Measurements from ENCODE around the gene NHLRC4. TPM values are rescaled to one million over a fixed set of nuclear protein-coding genes. Genes with fewer than 3 reads are reported as not detected.
A peak's percentile ranks its signal among the peaks of the same experiment; 100 is the strongest.

NHLRC4 gene
- total and polyA plus RNA-seq, 9 of the 15 experiments (the other 6 are each of a cell fraction or from before 2014, with no cell fraction given) = 0.24 to 3.7 (median 1.3) TPM; not detected in 2

- no peak overlapping the region for H3K4me2 ChIP-seq (ENCODE audit: insufficient read depth, low read length)
- no peaks in the 10 kb centered on the region for H3K27me3 ChIP-seq (ENCODE audit: control insufficient read depth in 2 of 2, insufficient read depth in 2 of 2, low read length in 2 of 2)
- CTCF ChIA-PET (ENCODE audit: low intra/inter-chr PET ratio) = no interaction called here
- H3K9me3 ChIP-seq (replicated peaks; ENCODE audit: control insufficient read depth, insufficient read depth, low read depth, low read length) = no peaks in the 10 kb centered on the region
- peak overlapping the region in 1 of 2 experiments; percentile 79; a peak in 2 of 4 replicates for H3K9ac ChIP-seq (ENCODE audit: insufficient read depth in 1 of 2, low read depth in 2 of 2, low read length in 2 of 2)
- H2AFZ ChIP-seq (ENCODE audit: low read depth, low read length) = no peak overlapping the region
- DNase-seq (ENCODE audit: extremely low read depth in 1 of 4, low spot score in 3 of 4) (peak in 1 of 4 experiments; percentile 35), FAIRE-seq (no peak), ATAC-seq (peak; percentile 32; the same call in 2 of the 3 replicates)
- intact Hi-C loops (cut with micrococcal nuclease) (loop anchor here (5.0 kb wide), 1 partner anchor 90 kb away; the partner anchor contains the start of gene RHOT2), in situ Hi-C loops (cut with MboI) (loop anchor here (5.0 kb wide), 1 partner anchor 90 kb away; the partner anchor contains the start of gene RHOT2)
- BruUV-seq (replicated peaks) = no TSS peak
- no peak overlapping the region for H3K27ac ChIP-seq (ENCODE audit: extremely low read depth, low read depth, low read length)
- peaks cover 0 to 87% of the 10 kb centered on the region in 2 experiments; a peak in 4 of 5 replicates for H3K4me1 ChIP-seq (replicated peaks in 1 of 2; ENCODE audit: control insufficient read depth in 2 of 2, insufficient read depth in 2 of 2, low read length in 2 of 2)
- POLR2A ChIA-PET = interaction anchor here (0.6 to 1.7 kb wide), 6 partner anchors 9 to 210 kb away, joined by 3 to 8 read pairs (median 4); no protein-coding TSS in a partner anchor
- peaks cover 9% of the 10 kb centered on the region for H4K20me1 ChIP-seq (replicated peaks; ENCODE audit: control insufficient read depth, insufficient read depth, low read length)
- peaks cover 26% of the 10 kb centered on the region; the same call in 2 of the 3 replicates for H3K36me3 ChIP-seq (ENCODE audit: control insufficient read depth, insufficient read depth, low read length)
- peaks cover 4% of the 10 kb centered on the region; the same call in 1 of the 3 replicates for H3K79me2 ChIP-seq (ENCODE audit: control insufficient read depth, insufficient read depth, low read length)
- H3K4me3 ChIP-seq = no peak overlapping the region
- peaks cover 3% of the 10 kb centered on the region for H3K9me1 ChIP-seq (ENCODE audit: control insufficient read depth, insufficient read depth, low read length)
- 60% methylated on average over 7 of the region's 8 CpGs for WGBS (ENCODE audit: insufficient coverage, low coverage, missing lambda C conversion rate)
- TF ChIP-seq ZNF696 (CRISPR knock-in tag; conservative IDR thresholded peaks at IDR 0.05) (no peak), GMEB1 (CRISPR knock-in tag; IDR thresholded peaks at IDR 0.05) (no peak), ZNF609 (CRISPR knock-in tag; IDR thresholded peaks at IDR 0.05; ENCODE audit: borderline replicate concordance) (no peak), TRIM28 (IDR thresholded peaks at IDR 0.05) (no peak), TBP (optimal IDR thresholded peaks at IDR 0.05; ENCODE audit: low read depth, low read length) (no peak), ZNF830 (CRISPR knock-in tag; IDR thresholded peaks at IDR 0.05) (no peak), ZNF740 (CRISPR knock-in tag; IDR thresholded peaks at IDR 0.05) (peak; percentile 92), ZNF740 (tag; IDR thresholded peaks at IDR 0.05) (no peak), ZNF121 (CRISPR knock-in tag; conservative IDR thresholded peaks at IDR 0.05) (no peak), RBFOX2 (IDR thresholded peaks at IDR 0.05; ENCODE audit: low read depth, low read length) (no peak), ZBTB7A (IDR thresholded peaks at IDR 0.05; ENCODE audit: borderline replicate concordance, control insufficient read depth, low read depth, low read length) (peak; percentile 65; the same call in 1 of the 2 replicates), CTCF (IDR thresholded peaks at IDR 0.05 in 2 of 3, conservative IDR thresholded peaks at IDR 0.05 in 1 of 3; ENCODE audit: insufficient read depth in 2 of 3, low read depth in 1 of 3, low read length in 3 of 3) (peak in 2 of 3 experiments; percentile 21 to 35; a peak in 3 of 6 replicates), STAT5A (IDR thresholded peaks at IDR 0.05; ENCODE audit: borderline replicate concordance, low read length) (no peak)
These were observed 10.0 kb downstream of the NHLRC4 start for GRCh38 chr16:576823-577201.
